GM23338 (cell line): ENCODE data around the gene UBE2S. TPM values are rescaled to one million over a fixed set of nuclear protein-coding genes. Genes with fewer than 3 reads are reported as not detected.

Experiments used
- ATAC-seq: fragments of 200-7000 bp; cut with Tn5 transposase; 3 replicates; pipeline ENCODE4 v1.9.1; 2020
- DNase-seq: peaks from one replicate; pipeline ENCODE4 v3.0.0-alpha.2; 2015; ENCODE audit warnings: low spot score
- H2AFZ ChIP-seq: fragments of 200-600 bp; sonication (generic); 2 replicates; pipeline ENCODE4 v1.8.0; 2016; ENCODE audit warnings: antibody characterized with exemption, mild to moderate bottlenecking, moderate library complexity
- H3F3A ChIP-seq: fragments of 200-600 bp; sonication (generic); replicated peaks from 2 replicates; pipeline ENCODE4 v1.8.0; 2017; ENCODE audit warnings: antibody characterized with exemption, mixed run types, low read depth
- H3K27ac ChIP-seq: fragments of 200-600 bp; sonication (generic); 2 replicates; pipeline ENCODE4 v1.6.1; 2016; ENCODE audit warnings: low read depth
- H3K27me3 ChIP-seq: fragments of 200-600 bp; sonication (generic); 2 replicates; pipeline ENCODE4 v1.8.0; 2016; ENCODE audit warnings: mild to moderate bottlenecking, mixed run types, moderate library complexity; ENCODE audit not compliant: insufficient read depth
- H3K36me3 ChIP-seq: fragments of 200-600 bp; sonication (generic); 2 replicates; pipeline ENCODE4 v1.8.0; 2016; ENCODE audit warnings: mild to moderate bottlenecking; ENCODE audit not compliant: insufficient read depth
- H3K4me1 ChIP-seq: fragments of 200-600 bp; sonication (generic); 2 replicates; pipeline ENCODE4 v1.8.0; 2016; ENCODE audit warnings: mild to moderate bottlenecking, moderate library complexity; ENCODE audit not compliant: insufficient read depth
- H3K4me2 ChIP-seq: fragments of 200-600 bp; sonication (generic); 2 replicates; pipeline ENCODE4 v1.7.1; 2017; ENCODE audit warnings: mixed run types
- H3K4me3 ChIP-seq: fragments of 200-600 bp; sonication (generic); 2 replicates; pipeline ENCODE4 v1.6.1; 2016; ENCODE audit warnings: mixed run types
- H3K79me2 ChIP-seq: fragments of 200-600 bp; sonication (generic); replicated peaks from 2 replicates; pipeline ENCODE4 v1.8.0; 2017; ENCODE audit warnings: mild to moderate bottlenecking; ENCODE audit not compliant: insufficient read depth
- H3K9me2 ChIP-seq: fragments of 200-600 bp; sonication (generic); 2 replicates; pipeline ENCODE4 v1.8.0; 2017; ENCODE audit not compliant: insufficient read depth
- H4K20me1 ChIP-seq: fragments of 200-600 bp; sonication (generic); replicated peaks from 2 replicates; pipeline ENCODE4 v1.8.0; 2017; ENCODE audit warnings: mild to moderate bottlenecking; ENCODE audit not compliant: insufficient read depth
- H3K27ac Mint-ChIP-seq: 2 replicates; pipeline ENCODE4 v1.8.0; 2020; ENCODE audit warnings: inconsistent platforms, mild to moderate bottlenecking, moderate library complexity, mixed read lengths
- H3K27me3 Mint-ChIP-seq: 3 replicates; pipeline ENCODE4 v1.8.0; 2022; ENCODE audit warnings: low read depth, mild to moderate bottlenecking, moderate library complexity, mixed read lengths, inconsistent platforms; ENCODE audit not compliant: insufficient read depth, poor library complexity
- H3K36me3 Mint-ChIP-seq: 3 replicates; pipeline ENCODE4 v1.8.0; 2021; ENCODE audit warnings: low read depth, mild to moderate bottlenecking, inconsistent platforms, moderate library complexity, mixed read lengths
- H3K4me1 Mint-ChIP-seq: 3 replicates; pipeline ENCODE4 v1.8.0; 2020; ENCODE audit warnings: mild to moderate bottlenecking, inconsistent platforms, mixed read lengths
- H3K4me3 Mint-ChIP-seq: 3 replicates; pipeline ENCODE4 v1.8.0; 2021; ENCODE audit warnings: moderate library complexity, mild to moderate bottlenecking, inconsistent platforms, mixed read lengths
- H3K9me3 Mint-ChIP-seq: 3 replicates; pipeline ENCODE4 v1.8.0; 2020; ENCODE audit warnings: moderate library complexity, mild to moderate bottlenecking, inconsistent platforms, mixed read lengths
- CREB1 ChIP-seq: fragments of 250-450 bp; sonication (Bioruptor Pico); IDR thresholded peaks from 2 replicates; pipeline ENCODE4 v1.5.0; 2020; ENCODE audit warnings: low read depth, mild to moderate bottlenecking, moderate library complexity
- EZH2phosphoT487 ChIP-seq: fragments of 200-600 bp; sonication (generic); IDR thresholded peaks from one replicate; pipeline ENCODE4 v1.8.1; 2018; ENCODE audit warnings: antibody characterized with exemption; ENCODE audit not compliant: unreplicated experiment
- JUNB ChIP-seq: IDR thresholded peaks from one replicate; pipeline ENCODE4 v1.6.1; 2016; ENCODE audit warnings: antibody characterized with exemption; ENCODE audit not compliant: unreplicated experiment
- NANOG ChIP-seq: IDR thresholded peaks from 2 replicates; pipeline ENCODE4 v1.6.1; 2016; ENCODE audit warnings: antibody characterized with exemption, borderline replicate concordance
- POLR2AphosphoS5 ChIP-seq: IDR thresholded peaks from 2 replicates; pipeline ENCODE4 v1.6.1; 2016; ENCODE audit warnings: antibody characterized with exemption, low read depth
- STAT1 ChIP-seq: IDR thresholded peaks from one replicate; pipeline ENCODE4 v1.6.1; 2016; ENCODE audit warnings: antibody characterized with exemption; ENCODE audit not compliant: unreplicated experiment
- ZNF331 ChIP-seq: fragments of 250-450 bp; sonication (Bioruptor Pico); IDR thresholded peaks from 2 replicates; pipeline ENCODE4 v1.5.0; 2020; ENCODE audit warnings: low read depth, mild to moderate bottlenecking, moderate library complexity
- polyA plus RNA-seq: library from polyadenylated mRNA; unstranded; fragments of >200 nt; fragmentation: Nextera tagmentation; extraction: Ambion mirVana; gene quantifications from 2 replicates; pipeline ENCODE4 v1.2.1, GENCODE V29; 2016
- total RNA-seq: library from RNA; depleted of rRNA; stranded (reverse); fragments of >200 nt; shearing (Covaris generic); gene quantifications from 2 replicates; pipeline ENCODE4 v1.2.3, GENCODE V29; 2014
- TF ChIP-seq, protein P1 (sequence below): fragments of 250-450 bp; sonication (Bioruptor Pico); IDR thresholded peaks from 2 replicates; pipeline ENCODE4 v1.5.0; 2020; ENCODE audit warnings: mild to moderate bottlenecking, moderate library complexity
- TF ChIP-seq, protein P2 (sequence below): IDR thresholded peaks from 2 replicates; pipeline ENCODE4 v1.6.1; 2016; ENCODE audit warnings: antibody characterized with exemption
- TF ChIP-seq, protein P3 (sequence below), 2 experiments: fragments of 200-600 bp in 1 of 2; sonication (generic) in 1 of 2; conservative IDR thresholded peaks; 2 replicates each; pipeline versions ENCODE4 v1.5.1 to v1.6.1; 2016 to 2017; ENCODE audit warnings: antibody characterized with exemption in 2 of 2, low read depth in 2 of 2, mild to moderate bottlenecking in 2 of 2, moderate library complexity in 1 of 2

The UBE2S gene
- total and polyA plus RNA-seq, 2 experiments from 2014 or later, result 363 to 533 TPM

DNA sequence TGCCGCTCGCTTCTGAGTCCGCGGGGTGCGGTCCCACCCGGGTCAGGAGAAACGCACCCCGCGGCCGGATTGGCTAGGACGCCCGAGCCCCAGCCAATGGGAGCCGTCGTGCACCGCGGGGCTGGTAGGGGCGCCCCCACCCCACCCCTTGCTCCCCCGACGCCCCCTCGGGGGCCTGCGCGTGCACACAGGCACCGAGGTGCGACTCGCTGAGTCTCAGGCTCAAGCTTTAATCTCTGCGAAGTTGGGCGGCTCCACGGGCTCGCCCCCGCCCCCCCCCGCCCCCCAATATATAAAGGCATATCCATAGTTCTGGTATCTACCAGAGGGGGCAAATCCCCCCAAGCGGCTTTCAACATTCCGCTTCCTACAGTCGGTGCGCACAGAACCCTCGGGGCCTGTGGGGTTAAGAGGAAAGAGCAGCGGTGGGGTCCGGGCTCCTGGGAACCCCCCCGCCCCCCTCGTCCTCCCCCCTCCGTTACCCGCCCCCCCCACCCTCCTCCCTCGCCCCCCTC is 52.8 kb downstream of the UBE2S start, which contains the start of gene COX6B2:
COX6B2 (minus strand) TSS at position 22 of the 515 bp plus-strand sequence. CDS start 198 bp downstream, outside the sequence.
- TF ChIP-seq STAT1, result no peak
- Histone ChIP-seq H3K4me3 (peak within 1 kb of the TSS; percentile 75), H3K4me1 (peaks cover 23% of the 10 kb centered on the region), H3F3A (peaks cover 13% of the 10 kb centered on the region), H3K9me2 (no peaks in the 10 kb centered on the region), H3K4me2 (peak within 1 kb of the TSS; percentile 91), H3K27ac (no peak within 1 kb of the TSS), H3K27me3 (peaks cover 63% of the 10 kb centered on the region), H4K20me1 (no peaks in the 10 kb centered on the region), H3K36me3 (no peaks in the 10 kb centered on the region), H3K79me2 (no peaks in the 10 kb centered on the region), H2AFZ (peak within 1 kb of the TSS; percentile 90)
- ATAC-seq, result peak; percentile 33
- Mint-ChIP-seq H3K27me3 (peaks cover 67% of the 10 kb centered on the region), H3K9me3 (no peaks in the 10 kb centered on the region), H3K27ac (no peak within 1 kb of the TSS), H3K4me1 (peaks cover 32% of the 10 kb centered on the region), H3K36me3 (no peaks in the 10 kb centered on the region), H3K4me3 (peak within 1 kb of the TSS; percentile 72)
- peak; percentile 63 for DNase-seq

DNA sequence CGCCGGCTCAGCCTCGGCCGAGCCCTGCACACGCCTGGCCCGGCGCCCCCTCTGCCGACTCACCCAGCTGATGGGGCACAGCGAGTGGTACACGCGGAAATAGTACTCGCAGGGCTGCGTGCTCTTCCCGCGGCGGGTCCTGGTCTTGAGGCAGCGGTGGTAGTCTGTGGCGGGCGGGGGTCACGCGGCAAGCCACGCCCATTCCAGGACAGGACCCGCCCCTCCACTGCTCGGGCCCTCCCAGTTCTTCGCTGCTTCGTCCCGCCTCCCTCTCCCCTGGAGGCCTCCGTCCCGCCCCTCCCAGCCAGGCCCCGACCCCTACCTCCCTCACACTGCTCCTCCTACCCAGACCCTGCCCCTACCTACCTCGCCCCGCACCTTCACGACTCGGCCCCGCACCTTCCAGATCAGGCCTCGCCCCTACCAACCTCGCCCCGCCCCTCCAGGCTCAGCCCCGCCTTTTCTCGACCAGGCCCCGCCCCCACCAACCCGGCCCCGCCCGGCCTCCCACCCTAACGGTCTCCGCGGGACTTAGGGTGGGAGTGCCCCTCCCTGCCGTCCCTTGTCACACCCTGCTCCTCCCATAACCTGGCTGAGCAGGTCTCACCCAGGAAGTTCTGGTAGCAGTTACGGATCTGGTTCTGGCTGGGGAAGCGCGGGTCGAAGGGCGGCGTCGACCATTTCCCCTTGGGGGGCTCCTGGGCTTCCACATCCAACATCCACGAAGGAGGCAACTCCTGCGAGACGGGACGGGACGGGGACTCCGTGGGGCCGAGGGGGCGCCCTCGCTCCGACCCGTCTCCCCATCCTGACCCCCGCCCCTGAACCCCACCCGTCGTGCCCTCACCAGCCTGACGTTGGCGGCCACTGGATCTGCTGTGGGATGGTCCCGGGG is 53.5 kb downstream of the UBE2S start:
- Mint-ChIP-seq H3K4me1 (peaks cover 38% of the 10 kb centered on the region), H3K4me3 (peak overlapping the region; percentile 72), H3K9me3 (no peaks in the 10 kb centered on the region), H3K27ac (no peak overlapping the region), H3K36me3 (no peaks in the 10 kb centered on the region), H3K27me3 (peaks cover 67% of the 10 kb centered on the region)
- H3K27ac ChIP-seq, result no peak overlapping the region
- peak overlapping the region; percentile 91 for H3K4me2 ChIP-seq
- DNase-seq (peak; percentile 89), ATAC-seq (peak; percentile 80)
- peaks cover 63% of the 10 kb centered on the region for H3K27me3 ChIP-seq
- H3K79me2 ChIP-seq, result no peaks in the 10 kb centered on the region
- peak overlapping the region; percentile 75 for H3K4me3 ChIP-seq
- H3K4me1 ChIP-seq, result peaks cover 28% of the 10 kb centered on the region
- H3K9me2 ChIP-seq, result no peaks in the 10 kb centered on the region
- H4K20me1 ChIP-seq, result no peaks in the 10 kb centered on the region
- H3F3A ChIP-seq, result peaks cover 19% of the 10 kb centered on the region
- peak overlapping the region; percentile 90 for H2AFZ ChIP-seq
- H3K36me3 ChIP-seq, result no peaks in the 10 kb centered on the region
- TF ChIP-seq, protein P1, sequence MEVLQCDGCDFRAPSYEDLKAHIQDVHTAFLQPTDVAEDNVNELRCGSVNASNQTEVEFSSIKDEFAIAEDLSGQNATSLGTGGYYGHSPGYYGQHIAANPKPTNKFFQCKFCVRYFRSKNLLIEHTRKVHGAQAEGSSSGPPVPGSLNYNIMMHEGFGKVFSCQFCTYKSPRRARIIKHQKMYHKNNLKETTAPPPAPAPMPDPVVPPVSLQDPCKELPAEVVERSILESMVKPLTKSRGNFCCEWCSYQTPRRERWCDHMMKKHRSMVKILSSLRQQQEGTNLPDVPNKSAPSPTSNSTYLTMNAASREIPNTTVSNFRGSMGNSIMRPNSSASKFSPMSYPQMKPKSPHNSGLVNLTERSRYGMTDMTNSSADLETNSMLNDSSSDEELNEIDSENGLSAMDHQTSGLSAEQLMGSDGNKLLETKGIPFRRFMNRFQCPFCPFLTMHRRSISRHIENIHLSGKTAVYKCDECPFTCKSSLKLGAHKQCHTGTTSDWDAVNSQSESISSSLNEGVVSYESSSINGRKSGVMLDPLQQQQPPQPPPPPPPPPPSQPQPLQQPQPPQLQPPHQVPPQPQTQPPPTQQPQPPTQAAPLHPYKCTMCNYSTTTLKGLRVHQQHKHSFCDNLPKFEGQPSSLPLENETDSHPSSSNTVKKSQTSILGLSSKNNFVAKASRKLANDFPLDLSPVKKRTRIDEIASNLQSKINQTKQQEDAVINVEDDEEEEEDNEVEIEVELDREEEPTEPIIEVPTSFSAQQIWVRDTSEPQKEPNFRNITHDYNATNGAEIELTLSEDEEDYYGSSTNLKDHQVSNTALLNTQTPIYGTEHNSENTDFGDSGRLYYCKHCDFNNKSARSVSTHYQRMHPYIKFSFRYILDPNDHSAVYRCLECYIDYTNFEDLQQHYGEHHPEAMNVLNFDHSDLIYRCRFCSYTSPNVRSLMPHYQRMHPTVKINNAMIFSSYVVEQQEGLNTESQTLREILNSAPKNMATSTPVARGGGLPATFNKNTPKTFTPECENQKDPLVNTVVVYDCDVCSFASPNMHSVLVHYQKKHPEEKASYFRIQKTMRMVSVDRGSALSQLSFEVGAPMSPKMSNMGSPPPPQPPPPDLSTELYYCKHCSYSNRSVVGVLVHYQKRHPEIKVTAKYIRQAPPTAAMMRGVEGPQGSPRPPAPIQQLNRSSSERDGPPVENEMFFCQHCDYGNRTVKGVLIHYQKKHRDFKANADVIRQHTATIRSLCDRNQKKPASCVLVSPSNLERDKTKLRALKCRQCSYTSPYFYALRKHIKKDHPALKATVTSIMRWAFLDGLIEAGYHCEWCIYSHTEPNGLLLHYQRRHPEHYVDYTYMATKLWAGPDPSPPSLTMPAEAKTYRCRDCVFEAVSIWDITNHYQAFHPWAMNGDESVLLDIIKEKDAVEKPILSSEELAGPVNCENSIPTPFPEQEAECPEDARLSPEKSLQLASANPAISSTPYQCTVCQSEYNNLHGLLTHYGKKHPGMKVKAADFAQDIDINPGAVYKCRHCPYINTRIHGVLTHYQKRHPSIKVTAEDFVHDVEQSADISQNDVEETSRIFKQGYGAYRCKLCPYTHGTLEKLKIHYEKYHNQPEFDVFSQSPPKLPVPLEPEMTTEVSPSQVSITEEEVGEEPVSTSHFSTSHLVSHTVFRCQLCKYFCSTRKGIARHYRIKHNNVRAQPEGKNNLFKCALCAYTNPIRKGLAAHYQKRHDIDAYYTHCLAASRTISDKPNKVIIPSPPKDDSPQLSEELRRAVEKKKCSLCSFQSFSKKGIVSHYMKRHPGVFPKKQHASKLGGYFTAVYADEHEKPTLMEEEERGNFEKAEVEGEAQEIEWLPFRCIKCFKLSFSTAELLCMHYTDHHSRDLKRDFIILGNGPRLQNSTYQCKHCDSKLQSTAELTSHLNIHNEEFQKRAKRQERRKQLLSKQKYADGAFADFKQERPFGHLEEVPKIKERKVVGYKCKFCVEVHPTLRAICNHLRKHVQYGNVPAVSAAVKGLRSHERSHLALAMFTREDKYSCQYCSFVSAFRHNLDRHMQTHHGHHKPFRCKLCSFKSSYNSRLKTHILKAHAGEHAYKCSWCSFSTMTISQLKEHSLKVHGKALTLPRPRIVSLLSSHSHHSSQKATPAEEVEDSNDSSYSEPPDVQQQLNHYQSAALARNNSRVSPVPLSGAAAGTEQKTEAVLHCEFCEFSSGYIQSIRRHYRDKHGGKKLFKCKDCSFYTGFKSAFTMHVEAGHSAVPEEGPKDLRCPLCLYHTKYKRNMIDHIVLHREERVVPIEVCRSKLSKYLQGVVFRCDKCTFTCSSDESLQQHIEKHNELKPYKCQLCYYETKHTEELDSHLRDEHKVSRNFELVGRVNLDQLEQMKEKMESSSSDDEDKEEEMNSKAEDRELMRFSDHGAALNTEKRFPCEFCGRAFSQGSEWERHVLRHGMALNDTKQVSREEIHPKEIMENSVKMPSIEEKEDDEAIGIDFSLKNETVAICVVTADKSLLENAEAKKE (CRISPR knock-in tag), result no peak
- TF ChIP-seq ZNF331 (CRISPR knock-in tag) (no peak), CREB1 (CRISPR knock-in tag) (no peak), STAT1 (no peak), EZH2phosphoT487 (no peak), POLR2AphosphoS5 (no peak; the same call in 1 of the 2 replicates), JUNB (no peak), NANOG (no peak)
- TF ChIP-seq, protein P2, sequence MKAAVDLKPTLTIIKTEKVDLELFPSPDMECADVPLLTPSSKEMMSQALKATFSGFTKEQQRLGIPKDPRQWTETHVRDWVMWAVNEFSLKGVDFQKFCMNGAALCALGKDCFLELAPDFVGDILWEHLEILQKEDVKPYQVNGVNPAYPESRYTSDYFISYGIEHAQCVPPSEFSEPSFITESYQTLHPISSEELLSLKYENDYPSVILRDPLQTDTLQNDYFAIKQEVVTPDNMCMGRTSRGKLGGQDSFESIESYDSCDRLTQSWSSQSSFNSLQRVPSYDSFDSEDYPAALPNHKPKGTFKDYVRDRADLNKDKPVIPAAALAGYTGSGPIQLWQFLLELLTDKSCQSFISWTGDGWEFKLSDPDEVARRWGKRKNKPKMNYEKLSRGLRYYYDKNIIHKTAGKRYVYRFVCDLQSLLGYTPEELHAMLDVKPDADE, result no peak
- TF ChIP-seq, protein P3, sequence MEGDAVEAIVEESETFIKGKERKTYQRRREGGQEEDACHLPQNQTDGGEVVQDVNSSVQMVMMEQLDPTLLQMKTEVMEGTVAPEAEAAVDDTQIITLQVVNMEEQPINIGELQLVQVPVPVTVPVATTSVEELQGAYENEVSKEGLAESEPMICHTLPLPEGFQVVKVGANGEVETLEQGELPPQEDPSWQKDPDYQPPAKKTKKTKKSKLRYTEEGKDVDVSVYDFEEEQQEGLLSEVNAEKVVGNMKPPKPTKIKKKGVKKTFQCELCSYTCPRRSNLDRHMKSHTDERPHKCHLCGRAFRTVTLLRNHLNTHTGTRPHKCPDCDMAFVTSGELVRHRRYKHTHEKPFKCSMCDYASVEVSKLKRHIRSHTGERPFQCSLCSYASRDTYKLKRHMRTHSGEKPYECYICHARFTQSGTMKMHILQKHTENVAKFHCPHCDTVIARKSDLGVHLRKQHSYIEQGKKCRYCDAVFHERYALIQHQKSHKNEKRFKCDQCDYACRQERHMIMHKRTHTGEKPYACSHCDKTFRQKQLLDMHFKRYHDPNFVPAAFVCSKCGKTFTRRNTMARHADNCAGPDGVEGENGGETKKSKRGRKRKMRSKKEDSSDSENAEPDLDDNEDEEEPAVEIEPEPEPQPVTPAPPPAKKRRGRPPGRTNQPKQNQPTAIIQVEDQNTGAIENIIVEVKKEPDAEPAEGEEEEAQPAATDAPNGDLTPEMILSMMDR (conservative IDR thresholded peaks at IDR 0.05; ENCODE audit: low read depth in 2 of 2), result no peak
